HepG2 (cell line): ENCODE measurements around the gene CXXC5. TPM values are rescaled to one million over a fixed set of nuclear protein-coding genes. Genes with fewer than 3 reads are reported as not detected.

ENCODE experiments used
- ATAC-seq: fragments of 200-7000 bp; cut with Tn5 transposase; 3 replicates; pipeline ENCODE4 v1.9.1; 2020; ENCODE audit warnings: mild to moderate bottlenecking, moderate library complexity
- BruUV-seq: library from RNA; stranded (reverse); fragments of 400-500 nt; replicated peaks from 2 replicates; lab custom pipeline; 2021; lab: Mats Ljungman, UMichigan
- CTCF ChIA-PET: fragments of 300-600 bp; formaldehyde crosslinking; extraction: SDS; loops from one replicate; lab custom pipeline; 2021; ENCODE audit warnings: low total read pairs, inconsistent platforms, low intra/inter-chr PET ratio; lab: Yijun Ruan, JAX
- POLR2A ChIA-PET: fragments of 350-600 bp; sonication (Branson Sonifier 250); formaldehyde crosslinking; loops from one replicate; lab custom pipeline; 2020; ENCODE audit warnings: antibody characterized with exemption, inconsistent platforms; lab: Yijun Ruan, JAX
- DNase-seq: peaks from one replicate; pipeline ENCODE4 v3.0.0-alpha.2; 2015; ENCODE audit warnings: low spot score
- FAIRE-seq: peaks from 3 replicates; lab custom pipeline; 2011; peaks lifted over from hg19 to GRCh38; lab: Jason Lieb, UNC
- H2AFZ ChIP-seq: one replicate; pipeline ENCODE4 v1.6.1; 2011; ENCODE audit warnings: low read length, inconsistent platforms
- H3K27ac ChIP-seq: fragments of 300-600 bp; 3 replicates; pipeline ENCODE4 v1.8.0; 2011; ENCODE audit warnings: mixed run types, mild to moderate bottlenecking, mixed read lengths, low read length, inconsistent platforms; ENCODE audit not compliant: insufficient read depth; ENCODE audit errors: extremely low read length
- H3K27me3 ChIP-seq, 2 experiments: fragments of 200-600 bp in 1 of 2; 2 replicates in 1 of 2; 3 replicates in 1 of 2; pipeline versions ENCODE4 v1.6.0 to v1.8.0; 2011; ENCODE audit warnings: low read length in 2 of 2, mild to moderate bottlenecking in 2 of 2, moderate library complexity in 2 of 2, inconsistent platforms in 1 of 2; ENCODE audit not compliant: insufficient read depth in 2 of 2, control insufficient read depth in 1 of 2
- H3K36me3 ChIP-seq, 2 experiments: fragments of 200-600 bp in 1 of 2; replicated peaks in 1 of 2; 2 replicates in 1 of 2; 3 replicates in 1 of 2; pipeline versions ENCODE4 v1.5.1 to v1.8.0; 2011; ENCODE audit warnings: low read length in 2 of 2, inconsistent platforms in 1 of 2; ENCODE audit not compliant: insufficient read depth in 2 of 2, control insufficient read depth in 1 of 2
- H3K4me1 ChIP-seq: 2 replicates; pipeline ENCODE4 v1.5.1; 2012; ENCODE audit warnings: low read length, inconsistent platforms; ENCODE audit not compliant: insufficient read depth
- H3K4me2 ChIP-seq: 2 replicates; pipeline ENCODE4 v1.6.0; 2011; ENCODE audit warnings: low read depth, low read length, inconsistent platforms
- H3K4me3 ChIP-seq, 3 experiments: fragments of 200-600 bp in 1 of 3; sonication (generic), shearing (Covaris generic) in 1 of 3; replicated peaks in 1 of 3; 2 replicates each; pipeline ENCODE4 v1.5.1; 2011 to 2016; ENCODE audit warnings: low read length in 3 of 3, inconsistent platforms in 2 of 3, low read depth in 2 of 3, mild to moderate bottlenecking in 2 of 3, control low read depth in 1 of 3, mixed read lengths in 1 of 3; ENCODE audit not compliant: insufficient read depth in 1 of 3
- H3K79me2 ChIP-seq: one replicate; pipeline ENCODE4 v1.6.1; 2011; ENCODE audit warnings: low read length, inconsistent platforms; ENCODE audit not compliant: insufficient read depth
- H3K9ac ChIP-seq: 2 replicates; pipeline ENCODE4 v1.6.0; 2011; ENCODE audit warnings: mild to moderate bottlenecking, low read depth, low read length, inconsistent platforms; ENCODE audit not compliant: insufficient read depth
- H3K9me3 ChIP-seq: 2 replicates; pipeline ENCODE4 v1.5.1; 2012; ENCODE audit warnings: mild to moderate bottlenecking, low read length
- H4K20me1 ChIP-seq: 2 replicates; pipeline ENCODE4 v1.6.0; 2011; ENCODE audit warnings: inconsistent platforms, mild to moderate bottlenecking, low read length, moderate library complexity; ENCODE audit not compliant: insufficient read depth
- CREB1 ChIP-seq, 2 experiments: fragments of 450-650 bp in 1 of 2; IDR thresholded peaks; 2 replicates each; pipeline ENCODE4 v1.6.1; 2016 to 2017; ENCODE audit warnings: control low read depth in 1 of 2, mild to moderate bottlenecking in 1 of 2, missing compliant biosample characterization in 1 of 2, missing genetic modification characterization in 1 of 2
- DMAP1 ChIP-seq: IDR thresholded peaks from 2 replicates; pipeline ENCODE4 v1.6.1; 2016
- DR1 ChIP-seq: sonication (generic); formaldehyde crosslinking; IDR thresholded peaks from 2 replicates; pipeline ENCODE4 v1.8.0; 2021; ENCODE audit warnings: mild to moderate bottlenecking, missing genetic modification reagents, inconsistent platforms
- FOSL2 ChIP-seq: sonication (generic); formaldehyde crosslinking; IDR thresholded peaks from 2 replicates; pipeline ENCODE4 v1.4.0; 2020; ENCODE audit warnings: missing genetic modification reagents
- HMG20A ChIP-seq: IDR thresholded peaks from 2 replicates; pipeline ENCODE4 v1.6.1; 2016; ENCODE audit warnings: borderline replicate concordance
- MLXIP ChIP-seq: sonication (generic); formaldehyde crosslinking; IDR thresholded peaks from 2 replicates; pipeline ENCODE4 v1.9.0; 2021; ENCODE audit warnings: missing genetic modification reagents, borderline replicate concordance
- MTA3 ChIP-seq: sonication (generic); formaldehyde crosslinking; IDR thresholded peaks from 2 replicates; pipeline ENCODE4 v1.4.0; 2020; ENCODE audit warnings: missing genetic modification reagents
- PLRG1 ChIP-seq: fragments of 450-650 bp; conservative IDR thresholded peaks from 2 replicates; pipeline ENCODE4 v1.6.1; 2016
- RXRB ChIP-seq: IDR thresholded peaks from 2 replicates; pipeline ENCODE4 v1.6.1; 2016; ENCODE audit warnings: borderline replicate concordance, missing genetic modification reagents, missing compliant biosample characterization
- SETDB1 ChIP-seq: sonication (generic); formaldehyde crosslinking; IDR thresholded peaks from 2 replicates; pipeline ENCODE4 v1.5.1; 2020; ENCODE audit warnings: missing genetic modification reagents, mild to moderate bottlenecking, borderline replicate concordance
- SMAD3 ChIP-seq: sonication (generic); formaldehyde crosslinking; IDR thresholded peaks from 2 replicates; pipeline ENCODE4 v1.4.0; 2020; ENCODE audit warnings: missing genetic modification reagents
- ZNF749 ChIP-seq: sonication (generic); formaldehyde crosslinking; IDR thresholded peaks from 2 replicates; pipeline ENCODE4 v1.8.0; 2022; ENCODE audit warnings: mild to moderate bottlenecking, missing genetic modification reagents, moderate library complexity, borderline replicate concordance
- WGBS: methylation state at CpG from one replicate; pipeline ENCODE4 v1.1.6; 2017; ENCODE audit warnings: low lambda C conversion rate; 5-methylcytosine and 5-hydroxymethylcytosine counted together
- in situ Hi-C: cut with HindIII; loops from 2 replicates; pipeline ENCODE4 v1.10.0; 2017; ENCODE audit warnings: low pct_unique_long_range_greater_than_20kb; ENCODE audit not compliant: extremely low pct_ligation_motif_present
- intact Hi-C: fragments of 100-400 bp; cut with micrococcal nuclease; formaldehyde crosslinking; loops from one replicate; pipeline ENCODE4 v1.10.0; 2022; ENCODE audit not compliant: unreplicated experiment
- polyA plus RNA-seq, 8 experiments: library from polyadenylated mRNA; depleted of rRNA in 3 of 8; stranded (reverse) in 7 of 8; unstranded in 1 of 8; fragments of >200 nt; fragmentation: Illumina TruSeq in 4 of 8; extraction: Trizol in 4 of 8; gene quantifications; 2 replicates each; pipeline versions ENCODE4 v1.2.1 to v1.2.3, GENCODE V29; 2011 to 2016; ENCODE audit warnings: low read depth in 4 of 8, missing spikeins in 1 of 8, mixed read lengths in 1 of 8; ENCODE audit not compliant: insufficient read depth in 1 of 8
- total RNA-seq, 5 experiments: library from RNA; depleted of rRNA; stranded (reverse); fragments of >200 nt; fragmentation: Illumina TruSeq; extraction: Trizol; gene quantifications; 2 replicates each; pipeline ENCODE4 v1.2.3, GENCODE V29; 2016; ENCODE audit warnings: low read depth in 1 of 5
- TF ChIP-seq, protein P1 (sequence below): sonication (generic); formaldehyde crosslinking; IDR thresholded peaks from 2 replicates; pipeline ENCODE4 v1.4.0; 2020; ENCODE audit warnings: missing genetic modification reagents

CXXC5 gene
- total and polyA plus RNA-seq, 2 of the 13 experiments (the other 11 are each of a cell fraction or from before 2014, with no cell fraction given), result 32.3 to 33.0 TPM

- no peak overlapping the region for H3K4me3 ChIP-seq
- WGBS, result 95% methylated on average over 5 of the region's 5 CpGs
- H3K4me1 ChIP-seq, result no peaks in the 10 kb centered on the region
- CTCF ChIA-PET, result no interaction called here
- no peak overlapping the region for H3K9ac ChIP-seq
- H4K20me1 ChIP-seq, result peaks cover 3% of the 10 kb centered on the region; the same call in 1 of the 2 replicates
- no peak for DNase-seq
- no peak for TF ChIP-seq MLXIP (CRISPR knock-in tag)
- TF ChIP-seq, all 625 proteins: peak for 0
- Histone ChIP-seq H3K79me2 (peaks cover 18% of the 10 kb centered on the region), H3K9me3 (no peaks in the 10 kb centered on the region), H2AFZ (no peak overlapping the region), H3K27me3 (no peaks in the 10 kb centered on the region), H3K4me2 (no peak overlapping the region), H3K27ac (no peak overlapping the region), H3K36me3 (peaks cover 6 to 41% of the 10 kb centered on the region in 2 experiments; a peak in 4 of 5 replicates)
- ATAC-seq, result no peak
- FAIRE-seq, result peak; percentile 15
- intact Hi-C loops, result no loop called here
- POLR2A ChIA-PET, result no interaction called here
- BruUV-seq, result no TSS peak
- in situ Hi-C loops, result no loop called here
These were observed 36.2 kb upstream of the CXXC5 start for GRCh38 chr5:139611703-139612584.

DNA sequence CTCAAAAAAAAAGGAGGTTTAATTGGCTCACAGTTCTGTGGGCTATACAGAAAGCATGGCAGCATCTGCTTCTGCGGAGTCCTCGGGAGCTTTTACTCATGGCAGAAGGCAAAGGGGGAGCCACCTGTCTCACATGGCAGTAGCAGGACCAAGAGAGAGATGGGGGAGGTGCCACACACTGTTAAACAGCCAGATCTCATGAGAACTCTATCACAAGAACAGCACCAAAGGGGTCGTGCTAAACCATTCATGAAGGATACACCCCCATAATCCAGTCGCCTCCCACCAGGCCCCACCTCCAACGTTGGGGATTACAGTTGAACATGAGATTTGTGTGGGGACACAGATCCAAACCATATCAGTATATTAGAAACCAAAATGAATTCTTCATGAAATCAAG, 28.3 kb upstream of the CXXC5 start:
- FAIRE-seq (no peak), ATAC-seq (no peak)
- TF ChIP-seq ZNF749 (CRISPR knock-in tag) (no peak), HMG20A (no peak), DR1 (CRISPR knock-in tag) (no peak), DMAP1 (CRISPR knock-in tag) (no peak), SETDB1 (no peak), FOSL2 (CRISPR knock-in tag) (no peak), CREB1 (IDR thresholded peaks at IDR 0.05) (no peak), CREB1 (CRISPR knock-in tag; IDR thresholded peaks at IDR 0.05) (no peak), MTA3 (no peak), PLRG1 (no peak), RXRB (no peak), SMAD3 (CRISPR knock-in tag) (no peak)
- TF ChIP-seq, protein P1, sequence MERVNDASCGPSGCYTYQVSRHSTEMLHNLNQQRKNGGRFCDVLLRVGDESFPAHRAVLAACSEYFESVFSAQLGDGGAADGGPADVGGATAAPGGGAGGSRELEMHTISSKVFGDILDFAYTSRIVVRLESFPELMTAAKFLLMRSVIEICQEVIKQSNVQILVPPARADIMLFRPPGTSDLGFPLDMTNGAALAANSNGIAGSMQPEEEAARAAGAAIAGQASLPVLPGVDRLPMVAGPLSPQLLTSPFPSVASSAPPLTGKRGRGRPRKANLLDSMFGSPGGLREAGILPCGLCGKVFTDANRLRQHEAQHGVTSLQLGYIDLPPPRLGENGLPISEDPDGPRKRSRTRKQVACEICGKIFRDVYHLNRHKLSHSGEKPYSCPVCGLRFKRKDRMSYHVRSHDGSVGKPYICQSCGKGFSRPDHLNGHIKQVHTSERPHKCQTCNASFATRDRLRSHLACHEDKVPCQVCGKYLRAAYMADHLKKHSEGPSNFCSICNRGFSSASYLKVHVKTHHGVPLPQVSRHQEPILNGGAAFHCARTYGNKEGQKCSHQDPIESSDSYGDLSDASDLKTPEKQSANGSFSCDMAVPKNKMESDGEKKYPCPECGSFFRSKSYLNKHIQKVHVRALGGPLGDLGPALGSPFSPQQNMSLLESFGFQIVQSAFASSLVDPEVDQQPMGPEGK, result no peak

More for the DNA sequence above, 28.3 kb upstream of the CXXC5 start:
- Histone ChIP-seq H3K9me3 (no peaks in the 10 kb centered on the region), H4K20me1 (0 out of 2 replicates have a peak, but pooled peaks cover under 1% of the 10 kb centered on the region), H3K79me2 (no peaks in the 10 kb centered on the region), H3K4me2 (no peak overlapping the region), H3K9ac (no peak overlapping the region), H3K27me3 (no peaks in the 10 kb centered on the region), H3K4me1 (no peaks in the 10 kb centered on the region), H3K27ac (no peak overlapping the region), H3K36me3 (peaks cover 14 to 58% of the 10 kb centered on the region in 2 experiments), H3K4me3 (no peak overlapping the region), H2AFZ (no peak overlapping the region)
- intact Hi-C loops, result no loop called here
- 96% methylated on average over 5 of the region's 5 CpGs for WGBS
- in situ Hi-C loops, result no loop called here
- no TSS peak for BruUV-seq
- CTCF ChIA-PET, result no interaction called here
- POLR2A ChIA-PET, result no interaction called here
- no peak for DNase-seq
